ENCODE measurements around the gene CTBS. TPM values are rescaled to one million over a fixed set of nuclear protein-coding genes. Genes with fewer than 3 reads are reported as not detected.

Gene CTBS
- total and polyA plus RNA-seq, 11 donors, result 2.5 to 19.9 (median 7.7) TPM

GRCh38 chr1:84587099-84587498 lies 12.9 kb upstream of the CTBS start:
- intact Hi-C loops (cut with DNase I), result loop anchor here in 2 of 10 donors (10.0 kb wide), 2 partner anchors 58 to 132 kb away; no protein-coding TSS in a partner anchor
- WGBS, 4 donors, result 72 to 93% (median 87%) methylated on average over 3 of the region's 3 CpGs
- H3K9me3 ChIP-seq, result no peaks in the 10 kb centered on the region
- H3K27ac ChIP-seq, result no peak overlapping the region
- no peaks in the 10 kb centered on the region for H3K36me3 ChIP-seq
- DNase-seq, result no peak
- H3K4me3 ChIP-seq, result no peak overlapping the region
- TF ChIP-seq CTCF (IDR thresholded peaks at IDR 0.05) (no peak), POLR2A (IDR thresholded peaks at IDR 0.05) (no peak)
- no peaks in the 10 kb centered on the region for H3K27me3 ChIP-seq
- no peak for ATAC-seq
- H3K4me1 ChIP-seq, result peaks cover 0 to 18% (median 10%) of the 10 kb centered on the region in 12 donors

- intact Hi-C loops (cut with DNase I), result loop anchor here in 2 of 10 donors (10.0 kb wide), 2 partner anchors 59 to 131 kb away; no protein-coding TSS in a partner anchor
- TF ChIP-seq POLR2A (IDR thresholded peaks at IDR 0.05) (no peak), CTCF (IDR thresholded peaks at IDR 0.05) (no peak)
Measured at GRCh38 chr1:84585803-84586202, 11.6 kb upstream of the CTBS start.

GRCh38 chr1:84584126-84584525 lies 9.9 kb upstream of the CTBS start:
- TF ChIP-seq CTCF (IDR thresholded peaks at IDR 0.05), result no peak
- TF ChIP-seq POLR2A (IDR thresholded peaks at IDR 0.05), result no peak
- intact Hi-C loops (cut with DNase I), result loop anchor here in 2 of 10 donors (10.0 kb wide), 2 partner anchors 61 to 129 kb away; no protein-coding TSS in a partner anchor
- DNase-seq (no peak), ATAC-seq (no peak)
- Histone ChIP-seq H3K9me3 (no peaks in the 10 kb centered on the region), H3K27ac (peak overlapping the region in 7 of 12 donors; percentile 17 to 73 (median 54)), H3K4me1 (peaks cover 0 to 18% (median 10%) of the 10 kb centered on the region in 12 donors), H3K4me3 (no peak overlapping the region), H3K36me3 (no peaks in the 10 kb centered on the region), H3K27me3 (no peaks in the 10 kb centered on the region)
- 58 to 74% (median 68%) methylated on average over 2 of the region's 2 CpGs for WGBS, 4 donors

More at GRCh38 chr1:84585803-84586202, 11.6 kb upstream of the CTBS start:
- H3K4me1 ChIP-seq, result peaks cover 0 to 18% (median 10%) of the 10 kb centered on the region in 12 donors
- DNase-seq (no peak), ATAC-seq (no peak)
- 29 to 98% (median 52%) methylated on average over 1 of the region's 1 CpG for WGBS, 4 donors
- H3K9me3 ChIP-seq, result no peaks in the 10 kb centered on the region
- H3K27ac ChIP-seq, result no peak overlapping the region
- no peak overlapping the region for H3K4me3 ChIP-seq
- H3K27me3 ChIP-seq, result no peaks in the 10 kb centered on the region
- H3K36me3 ChIP-seq, result no peaks in the 10 kb centered on the region

GRCh38 chr1:84583648-84584047 lies 9.4 kb upstream of the CTBS start:
- ATAC-seq, result peak in 2 of 4 donors; percentile 36 to 43
- Histone ChIP-seq H3K4me3 (peak overlapping the region in 2 of 12 donors; percentile 16 to 28), H3K27ac (peak overlapping the region; percentile 7 to 73 (median 53))

More at GRCh38 chr1:84583648-84584047, 9.4 kb upstream of the CTBS start:
- DNase-seq, result peak in 1 of 5 donors; percentile 39
- intact Hi-C loops (cut with DNase I), result loop anchor here in 2 of 10 donors (10.0 kb wide), 2 partner anchors 61 to 129 kb away; no protein-coding TSS in a partner anchor
- TF ChIP-seq CTCF (IDR thresholded peaks at IDR 0.05) (no peak), POLR2A (IDR thresholded peaks at IDR 0.05) (no peak)
- Histone ChIP-seq H3K36me3 (no peaks in the 10 kb centered on the region), H3K9me3 (no peaks in the 10 kb centered on the region), H3K27me3 (no peaks in the 10 kb centered on the region), H3K4me1 (peaks cover 0 to 18% (median 10%) of the 10 kb centered on the region in 12 donors)
- WGBS, 4 donors, result 43 to 59% (median 50%) methylated on average over 10 of the region's 10 CpGs
